Measurements from ENCODE around the gene TUBB4A. TPM values are rescaled to one million over a fixed set of nuclear protein-coding genes. Genes with fewer than 3 reads are reported as not detected.

TUBB4A gene
- total RNA-seq, 1 experiment from 2014 or later = 20.3 TPM

GRCh38 chr19:6452899-6453298 lies 49.2 kb downstream of the TUBB4A start:
- no peaks in the 10 kb centered on the region for H3K79me2 ChIP-seq (ENCODE audit: insufficient read depth, low read length)
- no peaks in the 10 kb centered on the region for H3K27me3 ChIP-seq (ENCODE audit: insufficient read depth, low read length)
- no peaks in the 10 kb centered on the region for H3K27me3 Mint-ChIP-seq (ENCODE audit: low read depth)

More at GRCh38 chr19:6452899-6453298, 49.2 kb downstream of the TUBB4A start:
- Histone ChIP-seq H3K27ac (ENCODE audit: insufficient read length, low read depth, low read length) (no peak overlapping the region), H2BK20ac (ENCODE audit: low read depth, low read length, poor library complexity, severe bottlenecking) (no peak overlapping the region), H2BK5ac (ENCODE audit: insufficient read length, low read length) (no peak overlapping the region), H3K9me3 (ENCODE audit: control insufficient read depth, low read depth, low read length) (peaks cover 8% of the 10 kb centered on the region), H3K4me1 (ENCODE audit: insufficient read depth, low read length) (no peaks in the 10 kb centered on the region), H3K4me2 (ENCODE audit: insufficient read depth, insufficient read length, low read length) (no peak overlapping the region), H2AK5ac (ENCODE audit: insufficient read length, low read length) (no peak overlapping the region), H3K79me1 (ENCODE audit: insufficient read depth, low read depth, low read length, poor library complexity, severe bottlenecking) (no peaks in the 10 kb centered on the region), H3K9ac (ENCODE audit: extremely low read depth, insufficient read length, low read length) (no peak overlapping the region), H2BK15ac (ENCODE audit: low read depth, low read length) (no peak overlapping the region), H3K23ac (ENCODE audit: insufficient read length, low read depth, low read length) (no peak overlapping the region), H4K5ac (ENCODE audit: insufficient read length, low read depth, low read length) (no peak overlapping the region), H3K4ac (ENCODE audit: low read depth, low read length) (no peak overlapping the region), H3K18ac (ENCODE audit: insufficient read length, low read depth, low read length) (no peak overlapping the region), H3K23me2 (ENCODE audit: insufficient read length, low read depth, low read length, poor library complexity, severe bottlenecking) (no peaks in the 10 kb centered on the region), H4K91ac (ENCODE audit: insufficient read length, low read depth, low read length) (no peak overlapping the region), H2AFZ (ENCODE audit: low read length) (no peak overlapping the region), H2BK12ac (ENCODE audit: insufficient read length, low read depth, low read length) (no peak overlapping the region), H4K8ac (replicated peaks; ENCODE audit: insufficient read length, low read depth, low read length) (no peak overlapping the region), H2BK120ac (ENCODE audit: low read depth, low read length, poor library complexity, severe bottlenecking) (no peak overlapping the region), H3K14ac (ENCODE audit: insufficient read depth, low read length) (no peak overlapping the region), H4K20me1 (ENCODE audit: control insufficient read depth, insufficient read depth, insufficient read length) (no peaks in the 10 kb centered on the region), H3K56ac (ENCODE audit: insufficient read length, low read depth, low read length) (no peak overlapping the region), H3T11ph (ENCODE audit: low read length) (no peak overlapping the region)
- Mint-ChIP-seq H3K36me3 (ENCODE audit: insufficient read depth in 1 of 3, low read depth in 3 of 3) (peaks cover 31 to 53% (median 48%) of the 10 kb centered on the region in 3 experiments), H3K4me3 (no peak overlapping the region), H3K4me1 (no peaks in the 10 kb centered on the region; a peak in 1 of 4 replicates), H3K9me3 (peaks cover 6 to 7% of the 10 kb centered on the region in 2 experiments; a peak in 4 of 5 replicates), H3K27ac (no peak overlapping the region)
- TF ChIP-seq, protein P1, sequence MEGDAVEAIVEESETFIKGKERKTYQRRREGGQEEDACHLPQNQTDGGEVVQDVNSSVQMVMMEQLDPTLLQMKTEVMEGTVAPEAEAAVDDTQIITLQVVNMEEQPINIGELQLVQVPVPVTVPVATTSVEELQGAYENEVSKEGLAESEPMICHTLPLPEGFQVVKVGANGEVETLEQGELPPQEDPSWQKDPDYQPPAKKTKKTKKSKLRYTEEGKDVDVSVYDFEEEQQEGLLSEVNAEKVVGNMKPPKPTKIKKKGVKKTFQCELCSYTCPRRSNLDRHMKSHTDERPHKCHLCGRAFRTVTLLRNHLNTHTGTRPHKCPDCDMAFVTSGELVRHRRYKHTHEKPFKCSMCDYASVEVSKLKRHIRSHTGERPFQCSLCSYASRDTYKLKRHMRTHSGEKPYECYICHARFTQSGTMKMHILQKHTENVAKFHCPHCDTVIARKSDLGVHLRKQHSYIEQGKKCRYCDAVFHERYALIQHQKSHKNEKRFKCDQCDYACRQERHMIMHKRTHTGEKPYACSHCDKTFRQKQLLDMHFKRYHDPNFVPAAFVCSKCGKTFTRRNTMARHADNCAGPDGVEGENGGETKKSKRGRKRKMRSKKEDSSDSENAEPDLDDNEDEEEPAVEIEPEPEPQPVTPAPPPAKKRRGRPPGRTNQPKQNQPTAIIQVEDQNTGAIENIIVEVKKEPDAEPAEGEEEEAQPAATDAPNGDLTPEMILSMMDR (conservative IDR thresholded peaks at IDR 0.05) = no peak
- DNase-seq = no peak
- WGBS (ENCODE audit: extremely low coverage, insufficient read length, low lambda C conversion rate) = no CpG with 5 or more reads among the region's 2 CpGs

Data from H9 (cell line).